IMR-90 (cell line): Measurements from ENCODE around the gene DENND5A.

Experiments
- BHLHE40 ChIP-seq: fragments of 150-350 bp; IDR thresholded peaks from 2 replicates; pipeline ENCODE4 v1.6.1; 2016; ENCODE audit warnings: mild to moderate bottlenecking, low read depth, low read length
- CEBPB ChIP-seq: IDR thresholded peaks from 2 replicates; pipeline ENCODE4 v1.6.1; 2012; ENCODE audit warnings: low read depth, low read length, improper control_type of control experiment
- CHD1 ChIP-seq: IDR thresholded peaks from 2 replicates; pipeline ENCODE4 v1.6.1; 2012; ENCODE audit warnings: low read depth, low read length, improper control_type of control experiment
- FOS ChIP-seq: fragments of 150-350 bp; IDR thresholded peaks from 2 replicates; pipeline ENCODE4 v1.6.1; 2016; ENCODE audit warnings: low read depth, low read length
- MAFK ChIP-seq: IDR thresholded peaks from 2 replicates; pipeline ENCODE4 v1.6.1; 2012; ENCODE audit warnings: low read depth, low read length, improper control_type of control experiment
- MXI1 ChIP-seq: IDR thresholded peaks from 2 replicates; pipeline ENCODE4 v1.6.1; 2012; ENCODE audit warnings: low read depth, mild to moderate bottlenecking, low read length, moderate library complexity, borderline replicate concordance
- POLR2A ChIP-seq: IDR thresholded peaks from 2 replicates; pipeline ENCODE4 v1.6.1; 2012; ENCODE audit warnings: mild to moderate bottlenecking, low read depth, low read length
- RAD21 ChIP-seq: IDR thresholded peaks from 2 replicates; pipeline ENCODE4 v1.6.1; 2012; ENCODE audit warnings: low read length, improper control_type of control experiment
- RCOR1 ChIP-seq: IDR thresholded peaks from 2 replicates; pipeline ENCODE4 v1.6.1; 2012; ENCODE audit warnings: mild to moderate bottlenecking, low read length, improper control_type of control experiment; ENCODE audit not compliant: insufficient replicate concordance
- RFX5 ChIP-seq: IDR thresholded peaks from 2 replicates; pipeline ENCODE4 v1.8.0; 2012; ENCODE audit warnings: low read depth, mild to moderate bottlenecking, low read length, moderate library complexity
- TF ChIP-seq, protein P1 (sequence below): conservative IDR thresholded peaks from 2 replicates; pipeline ENCODE4 v1.5.1; 2012; ENCODE audit warnings: mild to moderate bottlenecking, low read depth, low read length, improper control_type of control experiment
- TF ChIP-seq, protein P2 (sequence below): fragments of 150-350 bp; IDR thresholded peaks from 2 replicates; pipeline ENCODE4 v1.6.1; 2016; ENCODE audit warnings: low read depth, mild to moderate bottlenecking, low read length, moderate library complexity, borderline replicate concordance
- TF ChIP-seq, protein P3 (sequence below): fragments of 150-350 bp; IDR thresholded peaks from 2 replicates; pipeline ENCODE4 v1.6.1; 2017; ENCODE audit warnings: mild to moderate bottlenecking, antibody characterized with exemption, low read length, low read depth

DNA sequence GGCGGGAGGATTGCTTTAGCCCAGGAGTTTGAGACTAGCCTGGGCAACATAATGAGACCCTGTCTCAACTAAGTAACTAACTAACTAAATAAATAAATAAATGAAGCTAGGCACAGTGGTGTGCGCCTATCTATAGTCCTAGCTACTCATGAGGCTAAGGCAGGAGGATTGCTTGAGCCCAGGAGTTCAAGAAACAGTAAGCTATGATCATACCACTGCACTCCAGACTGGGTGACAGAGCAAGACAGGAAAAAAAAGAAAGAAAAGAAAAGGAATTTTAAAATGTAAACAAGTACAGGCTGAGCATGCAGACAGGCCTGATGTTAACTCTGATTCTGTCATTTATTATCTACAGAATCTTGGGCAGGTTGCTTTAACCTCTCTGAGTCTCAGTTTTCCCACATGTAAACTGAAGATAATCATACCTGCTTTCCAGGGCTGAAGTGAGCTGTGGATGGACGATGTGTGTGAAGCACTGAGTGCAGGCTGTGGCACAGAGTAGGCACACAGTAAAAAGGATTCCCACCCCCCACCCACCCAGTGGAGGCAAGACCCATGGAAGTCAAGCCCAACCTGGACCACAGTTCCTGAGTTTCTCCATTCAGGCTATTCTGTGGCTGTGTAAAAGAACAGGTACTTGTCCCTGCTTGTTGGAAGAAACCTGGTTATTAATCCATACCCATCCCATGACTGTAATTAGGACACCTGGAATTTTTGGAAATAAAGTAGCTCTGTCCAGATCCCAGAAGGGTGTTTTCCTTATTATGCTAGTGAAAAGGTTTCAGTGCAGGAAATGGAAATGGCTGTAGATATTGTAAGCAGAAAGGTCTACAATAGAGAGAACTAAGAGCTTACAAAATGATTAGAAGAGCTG, 155.1 kb downstream of the DENND5A start:
- TF ChIP-seq, protein P1, sequence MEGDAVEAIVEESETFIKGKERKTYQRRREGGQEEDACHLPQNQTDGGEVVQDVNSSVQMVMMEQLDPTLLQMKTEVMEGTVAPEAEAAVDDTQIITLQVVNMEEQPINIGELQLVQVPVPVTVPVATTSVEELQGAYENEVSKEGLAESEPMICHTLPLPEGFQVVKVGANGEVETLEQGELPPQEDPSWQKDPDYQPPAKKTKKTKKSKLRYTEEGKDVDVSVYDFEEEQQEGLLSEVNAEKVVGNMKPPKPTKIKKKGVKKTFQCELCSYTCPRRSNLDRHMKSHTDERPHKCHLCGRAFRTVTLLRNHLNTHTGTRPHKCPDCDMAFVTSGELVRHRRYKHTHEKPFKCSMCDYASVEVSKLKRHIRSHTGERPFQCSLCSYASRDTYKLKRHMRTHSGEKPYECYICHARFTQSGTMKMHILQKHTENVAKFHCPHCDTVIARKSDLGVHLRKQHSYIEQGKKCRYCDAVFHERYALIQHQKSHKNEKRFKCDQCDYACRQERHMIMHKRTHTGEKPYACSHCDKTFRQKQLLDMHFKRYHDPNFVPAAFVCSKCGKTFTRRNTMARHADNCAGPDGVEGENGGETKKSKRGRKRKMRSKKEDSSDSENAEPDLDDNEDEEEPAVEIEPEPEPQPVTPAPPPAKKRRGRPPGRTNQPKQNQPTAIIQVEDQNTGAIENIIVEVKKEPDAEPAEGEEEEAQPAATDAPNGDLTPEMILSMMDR = no peak
- TF ChIP-seq POLR2A = no peak
- TF ChIP-seq MXI1 = no peak
- TF ChIP-seq RFX5 = no peak
- TF ChIP-seq, protein P2, sequence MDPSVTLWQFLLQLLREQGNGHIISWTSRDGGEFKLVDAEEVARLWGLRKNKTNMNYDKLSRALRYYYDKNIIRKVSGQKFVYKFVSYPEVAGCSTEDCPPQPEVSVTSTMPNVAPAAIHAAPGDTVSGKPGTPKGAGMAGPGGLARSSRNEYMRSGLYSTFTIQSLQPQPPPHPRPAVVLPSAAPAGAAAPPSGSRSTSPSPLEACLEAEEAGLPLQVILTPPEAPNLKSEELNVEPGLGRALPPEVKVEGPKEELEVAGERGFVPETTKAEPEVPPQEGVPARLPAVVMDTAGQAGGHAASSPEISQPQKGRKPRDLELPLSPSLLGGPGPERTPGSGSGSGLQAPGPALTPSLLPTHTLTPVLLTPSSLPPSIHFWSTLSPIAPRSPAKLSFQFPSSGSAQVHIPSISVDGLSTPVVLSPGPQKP = no peak
- no peak for TF ChIP-seq CEBPB
- TF ChIP-seq RAD21 = no peak
- TF ChIP-seq, protein P3, sequence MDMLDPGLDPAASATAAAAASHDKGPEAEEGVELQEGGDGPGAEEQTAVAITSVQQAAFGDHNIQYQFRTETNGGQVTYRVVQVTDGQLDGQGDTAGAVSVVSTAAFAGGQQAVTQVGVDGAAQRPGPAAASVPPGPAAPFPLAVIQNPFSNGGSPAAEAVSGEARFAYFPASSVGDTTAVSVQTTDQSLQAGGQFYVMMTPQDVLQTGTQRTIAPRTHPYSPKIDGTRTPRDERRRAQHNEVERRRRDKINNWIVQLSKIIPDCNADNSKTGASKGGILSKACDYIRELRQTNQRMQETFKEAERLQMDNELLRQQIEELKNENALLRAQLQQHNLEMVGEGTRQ = no peak
- TF ChIP-seq FOS = no peak
- TF ChIP-seq MAFK = no peak
- no peak for TF ChIP-seq BHLHE40
- TF ChIP-seq CHD1 = no peak
- TF ChIP-seq RCOR1 = no peak
